OCI-LY3 (cell line): Measurements from ENCODE around the gene PCA3.

Experiments used
- H2AFZ ChIP-seq: fragments of 200-600, 300-600 bp; shearing (Covaris generic); 2 replicates; pipeline ENCODE4 v1.6.0; 2014; ENCODE audit warnings: antibody characterized with exemption, low read depth, low read length
- H3K27ac ChIP-seq: fragments of 200-600, 300-600 bp; sonication (generic); 2 replicates; pipeline ENCODE4 v1.5.1; 2014; ENCODE audit warnings: mild to moderate bottlenecking, low read length, moderate library complexity, mixed read lengths
- H3K27me3 ChIP-seq: fragments of 200-600, 300-600 bp; sonication (generic); 2 replicates; pipeline ENCODE4 v1.6.1; 2014; ENCODE audit warnings: low read depth, low read length, mixed read lengths
- H3K36me3 ChIP-seq: fragments of 200-600, 300-600 bp; sonication (generic); replicated peaks from 2 replicates; pipeline ENCODE3; 2014; ENCODE audit warnings: low read depth, low read length, mixed read lengths
- H3K4me1 ChIP-seq: fragments of 300-600, 200-600 bp; sonication (generic); 2 replicates; pipeline ENCODE4 v1.6.1; 2014; ENCODE audit warnings: low read length, mixed read lengths
- H3K4me2 ChIP-seq: fragments of 200-600, 300-600 bp; sonication (generic); 2 replicates; pipeline ENCODE4 v1.6.1; 2014; ENCODE audit warnings: low read length, mixed read lengths
- H3K4me3 ChIP-seq: fragments of 300-600, 200-600 bp; sonication (generic); 2 replicates; pipeline ENCODE4 v1.5.1; 2014; ENCODE audit warnings: antibody characterized with exemption, mild to moderate bottlenecking, low read length, moderate library complexity
- H3K79me2 ChIP-seq: fragments of 300-600, 200-600 bp; shearing (Covaris generic); 2 replicates; pipeline ENCODE4 v1.6.1; 2014; ENCODE audit warnings: mild to moderate bottlenecking, low read length, mixed read lengths
- H3K9ac ChIP-seq: fragments of 300-600, 200-600 bp; shearing (Covaris generic); 2 replicates; pipeline ENCODE4 v1.6.0; 2014; ENCODE audit warnings: mild to moderate bottlenecking, low read length, moderate library complexity
- H3K9me3 ChIP-seq: fragments of 200-600, 300-600 bp; shearing (Covaris generic); 2 replicates; pipeline ENCODE4 v1.6.1; 2014; ENCODE audit warnings: low read length, mixed read lengths; ENCODE audit not compliant: insufficient read depth
- H4K20me1 ChIP-seq: fragments of 200-600, 300-600 bp; sonication (generic); 2 replicates; pipeline ENCODE4 v1.6.1; 2016; ENCODE audit warnings: low read length, mixed read lengths; ENCODE audit not compliant: insufficient read depth
- EZH2phosphoT487 ChIP-seq: fragments of 200-600 bp; shearing (Covaris generic); IDR thresholded peaks from 2 replicates; pipeline ENCODE4 v1.6.1; 2018; ENCODE audit warnings: antibody characterized with exemption, mixed run types, low read depth
- TF ChIP-seq, protein P1 (sequence below): fragments of 200-600, 300-600 bp; sonication (generic); IDR thresholded peaks from 2 replicates; pipeline ENCODE4 v1.5.1; 2014; ENCODE audit warnings: antibody characterized with exemption, low read length, low read depth

The PCA3 gene

DNA sequence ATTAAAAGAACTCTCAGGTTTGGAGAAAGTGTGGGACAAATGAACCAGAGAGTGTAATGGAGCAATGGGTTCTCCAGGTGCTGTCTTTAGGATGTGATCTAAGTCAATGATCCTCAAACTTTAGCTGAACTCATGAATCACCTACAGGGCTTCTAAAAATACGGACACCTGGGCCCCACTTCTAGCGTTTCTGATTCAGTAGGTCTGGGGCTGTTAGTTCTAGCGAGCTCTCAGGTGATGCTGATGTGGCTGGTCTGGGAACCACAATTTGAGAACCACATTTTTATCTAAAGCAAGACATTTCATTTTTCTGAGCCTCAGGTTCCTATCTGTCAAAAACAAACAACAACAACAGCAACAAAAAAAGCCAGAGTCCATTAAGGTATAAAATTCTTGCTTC, 35.1 kb upstream of the PCA3 start:
- no peak overlapping the region for H3K4me2 ChIP-seq
- no peak for TF ChIP-seq EZH2phosphoT487
- TF ChIP-seq, protein P1, sequence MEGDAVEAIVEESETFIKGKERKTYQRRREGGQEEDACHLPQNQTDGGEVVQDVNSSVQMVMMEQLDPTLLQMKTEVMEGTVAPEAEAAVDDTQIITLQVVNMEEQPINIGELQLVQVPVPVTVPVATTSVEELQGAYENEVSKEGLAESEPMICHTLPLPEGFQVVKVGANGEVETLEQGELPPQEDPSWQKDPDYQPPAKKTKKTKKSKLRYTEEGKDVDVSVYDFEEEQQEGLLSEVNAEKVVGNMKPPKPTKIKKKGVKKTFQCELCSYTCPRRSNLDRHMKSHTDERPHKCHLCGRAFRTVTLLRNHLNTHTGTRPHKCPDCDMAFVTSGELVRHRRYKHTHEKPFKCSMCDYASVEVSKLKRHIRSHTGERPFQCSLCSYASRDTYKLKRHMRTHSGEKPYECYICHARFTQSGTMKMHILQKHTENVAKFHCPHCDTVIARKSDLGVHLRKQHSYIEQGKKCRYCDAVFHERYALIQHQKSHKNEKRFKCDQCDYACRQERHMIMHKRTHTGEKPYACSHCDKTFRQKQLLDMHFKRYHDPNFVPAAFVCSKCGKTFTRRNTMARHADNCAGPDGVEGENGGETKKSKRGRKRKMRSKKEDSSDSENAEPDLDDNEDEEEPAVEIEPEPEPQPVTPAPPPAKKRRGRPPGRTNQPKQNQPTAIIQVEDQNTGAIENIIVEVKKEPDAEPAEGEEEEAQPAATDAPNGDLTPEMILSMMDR: no peak
- H2AFZ ChIP-seq: no peak overlapping the region
- no peaks in the 10 kb centered on the region for H4K20me1 ChIP-seq
- no peaks in the 10 kb centered on the region for H3K36me3 ChIP-seq
- H3K27me3 ChIP-seq: peaks cover 28% of the 10 kb centered on the region
- H3K4me1 ChIP-seq: no peaks in the 10 kb centered on the region
- no peaks in the 10 kb centered on the region for H3K79me2 ChIP-seq
- no peak overlapping the region for H3K9ac ChIP-seq
- H3K27ac ChIP-seq: no peak overlapping the region
- H3K9me3 ChIP-seq: no peaks in the 10 kb centered on the region
- H3K4me3 ChIP-seq: no peak overlapping the region

DNA sequence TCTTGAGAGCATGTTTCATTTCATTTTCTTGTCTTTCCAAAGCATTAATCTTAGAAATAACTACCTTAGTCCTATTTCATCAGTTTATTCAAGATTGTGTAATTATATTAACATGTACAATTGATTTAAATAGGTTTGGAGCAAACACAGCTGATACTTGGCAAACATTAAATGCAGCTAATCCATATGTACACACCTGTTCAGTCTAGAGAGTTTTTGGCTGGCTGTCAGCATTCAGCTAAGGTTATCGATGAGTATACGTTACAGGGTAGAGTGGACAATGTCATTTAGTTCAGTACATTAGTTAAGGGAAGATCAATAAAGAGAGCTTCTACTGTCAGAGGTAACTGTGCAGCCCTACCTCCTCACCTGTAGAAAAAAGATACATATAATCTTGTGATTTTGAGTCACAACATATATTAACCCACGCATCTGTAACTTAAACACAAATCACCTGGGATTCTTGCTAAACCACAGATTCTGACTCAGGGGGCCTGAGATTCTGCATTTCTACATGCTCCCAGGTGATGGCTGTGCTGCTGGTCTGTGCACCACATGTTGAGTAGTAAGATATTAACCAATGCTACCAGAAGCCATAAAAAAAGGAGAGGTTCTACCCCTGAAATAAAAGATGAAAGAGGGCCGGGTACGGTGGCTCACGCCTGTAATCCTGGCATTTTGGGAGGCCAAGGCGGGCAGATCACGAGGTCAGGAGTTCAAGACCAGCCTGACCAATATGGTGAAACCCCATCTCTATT, 34.1 kb upstream of the PCA3 start:
- H3K9ac ChIP-seq: no peak overlapping the region
- no peak overlapping the region for H3K4me2 ChIP-seq
- peaks cover 34% of the 10 kb centered on the region for H3K27me3 ChIP-seq
- H3K4me1 ChIP-seq: no peaks in the 10 kb centered on the region
- no peak overlapping the region for H2AFZ ChIP-seq
- H3K4me3 ChIP-seq: no peak overlapping the region
- no peaks in the 10 kb centered on the region for H3K79me2 ChIP-seq
- TF ChIP-seq, protein P1: no peak
- TF ChIP-seq EZH2phosphoT487: no peak
- H3K9me3 ChIP-seq: no peaks in the 10 kb centered on the region
- H3K27ac ChIP-seq: no peak overlapping the region
- H3K36me3 ChIP-seq: no peaks in the 10 kb centered on the region
- no peaks in the 10 kb centered on the region for H4K20me1 ChIP-seq

DNA sequence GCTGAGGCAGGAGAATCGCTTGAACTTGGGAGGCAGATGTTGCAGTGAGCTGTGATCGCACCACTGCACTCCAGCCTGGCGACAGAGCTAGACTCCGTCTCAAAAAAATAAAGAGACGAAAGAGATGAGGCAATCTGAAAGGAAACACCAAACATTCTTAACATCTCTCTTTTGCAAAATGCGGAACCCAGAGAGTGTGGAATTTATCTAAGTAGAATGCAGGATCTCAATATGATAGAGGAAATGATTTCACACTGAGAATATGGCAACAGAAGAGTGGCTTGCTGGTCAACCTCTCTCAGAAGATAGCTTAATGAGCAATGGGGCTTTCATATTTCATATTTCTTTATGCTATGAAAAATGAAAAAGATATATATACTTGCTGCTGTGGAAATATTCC, 33.4 kb upstream of the PCA3 start:
- no peak overlapping the region for H3K27ac ChIP-seq
- TF ChIP-seq, protein P1: no peak
- no peak for TF ChIP-seq EZH2phosphoT487
- H3K36me3 ChIP-seq: no peaks in the 10 kb centered on the region

DNA sequence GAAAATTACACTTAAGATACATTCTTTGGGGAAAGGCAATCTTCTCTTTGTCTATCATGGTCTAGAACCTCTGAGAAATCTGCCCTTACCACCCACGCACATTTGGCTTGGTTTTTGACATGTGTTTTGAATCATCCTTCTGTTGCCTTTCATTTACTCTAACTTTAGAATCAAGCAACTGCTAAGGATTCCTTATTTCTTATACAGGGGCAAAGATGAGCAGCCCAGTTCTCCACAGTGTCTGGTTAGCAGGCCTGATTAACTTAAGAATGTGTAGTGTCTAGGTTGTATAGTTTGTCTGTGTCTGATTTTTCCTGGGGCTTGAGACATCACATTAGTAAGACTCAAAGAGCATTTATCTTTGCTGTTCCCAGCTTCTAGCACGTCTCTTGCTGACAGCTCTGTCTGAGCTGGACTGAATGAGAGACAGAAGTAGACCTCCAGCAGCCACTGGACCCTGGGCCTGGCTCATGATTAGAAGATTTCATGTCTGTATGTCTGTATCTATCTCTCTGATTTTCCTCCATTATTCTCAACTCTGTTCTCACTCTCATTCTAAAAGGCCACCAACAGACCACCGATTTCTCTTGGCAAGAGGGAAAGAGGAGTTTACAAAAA, 31.8 kb upstream of the PCA3 start:
- Histone ChIP-seq H3K4me1 (no peaks in the 10 kb centered on the region), H3K9me3 (no peaks in the 10 kb centered on the region), H3K79me2 (no peaks in the 10 kb centered on the region), H3K27me3 (peaks cover 34% of the 10 kb centered on the region), H3K4me2 (no peak overlapping the region), H3K9ac (no peak overlapping the region), H3K4me3 (no peak overlapping the region), H3K27ac (no peak overlapping the region), H3K36me3 (no peaks in the 10 kb centered on the region), H2AFZ (no peak overlapping the region), H4K20me1 (no peaks in the 10 kb centered on the region)
- TF ChIP-seq, protein P1: no peak
- TF ChIP-seq EZH2phosphoT487: no peak

More for the DNA sequence above, 33.4 kb upstream of the PCA3 start:
- no peak overlapping the region for H3K4me3 ChIP-seq
- no peak overlapping the region for H3K4me2 ChIP-seq
- H2AFZ ChIP-seq: no peak overlapping the region
- no peaks in the 10 kb centered on the region for H3K9me3 ChIP-seq
- no peak overlapping the region for H3K9ac ChIP-seq
- H3K79me2 ChIP-seq: no peaks in the 10 kb centered on the region
- H3K27me3 ChIP-seq: peaks cover 28% of the 10 kb centered on the region
- H4K20me1 ChIP-seq: no peaks in the 10 kb centered on the region
- no peaks in the 10 kb centered on the region for H3K4me1 ChIP-seq
